ENCODE results near the gene HBG1.

DNA sequence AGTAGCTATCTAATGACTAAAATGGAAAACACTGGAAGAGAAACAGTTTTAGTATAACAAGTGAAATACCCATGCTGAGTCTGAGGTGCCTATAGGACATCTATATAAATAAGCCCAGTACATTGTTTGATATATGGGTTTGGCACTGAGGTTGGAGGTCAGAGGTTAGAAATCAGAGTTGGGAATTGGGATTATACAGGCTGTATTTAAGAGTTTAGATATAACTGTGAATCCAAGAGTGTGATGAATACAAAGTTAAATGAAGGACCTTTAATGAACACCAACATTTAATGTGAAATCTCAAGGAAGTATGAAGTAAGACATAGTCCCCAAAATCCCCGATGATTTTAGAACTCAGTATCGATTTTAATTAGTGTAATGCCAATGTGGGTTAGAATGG is 12.2 kb downstream of the HBG1 start:
- TF ChIP-seq CTCF (IDR thresholded peaks at IDR 0.05; ENCODE audit: insufficient read depth, low read depth, low read length) (no peak), EZH2 (IDR thresholded peaks at IDR 0.05; ENCODE audit: insufficient read depth, low read length) (no peak)

All from astrocyte (in vitro differentiated cells and primary cell).